AG04449 (cell line): Measurements from ENCODE around the gene YBX3.

Source experiments
- CTCF ChIA-PET: fragments of 350-600 bp; formaldehyde crosslinking; extraction: SDS; loops from one replicate; lab custom pipeline; 2021; ENCODE audit warnings: antibody characterized with exemption; lab: Yijun Ruan, JAX
- POLR2A ChIA-PET: fragments of 400-600, 350-600 bp; formaldehyde crosslinking; extraction: SDS; loops from one replicate; lab custom pipeline; 2020; ENCODE audit warnings: antibody characterized with exemption, inconsistent platforms; lab: Yijun Ruan, JAX
- DNase-seq: peaks from one replicate; pipeline ENCODE4 v3.0.0-alpha.2; 2010; ENCODE audit warnings: low read depth, low spot score
- H3K4me3 ChIP-seq: 2 replicates; pipeline ENCODE4 v1.5.1; 2011; ENCODE audit warnings: low read depth, mild to moderate bottlenecking, control low read depth, low read length
- CTCF ChIP-seq: IDR thresholded peaks from one replicate; pipeline ENCODE4 v1.5.1; 2011; ENCODE audit warnings: mild to moderate bottlenecking, moderate library complexity, low read length, control low read depth, inconsistent platforms; ENCODE audit not compliant: insufficient read depth; ENCODE audit errors: missing control alignments

YBX3 gene

GRCh38 chr12:10673659-10674384, 49.3 kb downstream of the YBX3 start, which contains the start of gene STYK1:
TSS of gene STYK1 (minus strand) at chr12:10674052. CDS start at chr12:10634618, 39,434 bp downstream.
- DNase-seq = no peak
- POLR2A ChIA-PET = no interaction called here
- H3K4me3 ChIP-seq = peak within 1 kb of the TSS; percentile 70
- TF ChIP-seq CTCF = peak; percentile 95
- CTCF ChIA-PET = interaction anchor here (0.6 to 2.1 kb wide), 3 partner anchors 8 to 23 kb away, joined by 3 to 8 read pairs (median 3); no protein-coding TSS in a partner anchor

- no peak overlapping the region for H3K4me3 ChIP-seq
- DNase-seq = no peak
- ChIA-PET CTCF (interaction anchor here (0.9 kb wide), 1 partner anchor 342 kb away, joined by 3 read pairs; no protein-coding TSS in a partner anchor), POLR2A (no interaction called here)
- TF ChIP-seq CTCF = no peak
Observed at GRCh38 chr12:10672231-10672868, 50.8 kb downstream of the YBX3 start.

- ChIA-PET POLR2A (no interaction called here), CTCF (interaction anchor here (0.9 to 1.5 kb wide), 3 partner anchors 11 to 14 kb away, joined by 3 read pairs; no protein-coding TSS in a partner anchor)
- TF ChIP-seq CTCF = no peak
- no peak for DNase-seq
- no peak overlapping the region for H3K4me3 ChIP-seq
Observed at GRCh38 chr12:10669533-10669932, 53.6 kb downstream of the YBX3 start.

- ChIA-PET CTCF (no interaction called here), POLR2A (no interaction called here)
- DNase-seq = no peak
- TF ChIP-seq CTCF = no peak
- no peak overlapping the region for H3K4me3 ChIP-seq
Observed at GRCh38 chr12:10668526-10668925, 54.6 kb downstream of the YBX3 start.

- POLR2A ChIA-PET = no interaction called here
- TF ChIP-seq CTCF = no peak
- DNase-seq = no peak
- CTCF ChIA-PET = interaction anchor here (1.1 kb wide), 2 partner anchors 9 to 12 kb away, joined by 3 read pairs; no protein-coding TSS in a partner anchor
- H3K4me3 ChIP-seq = no peak overlapping the region
Observed at GRCh38 chr12:10667581-10667980, 55.5 kb downstream of the YBX3 start.

GRCh38 chr12:10664499-10664898, 58.6 kb downstream of the YBX3 start:
- no peak for DNase-seq
- TF ChIP-seq CTCF = no peak
- POLR2A ChIA-PET = interaction anchor here (0.7 kb wide), 1 partner anchor 22 kb away, joined by 3 read pairs; no protein-coding TSS in a partner anchor
- CTCF ChIA-PET = no interaction called here
- H3K4me3 ChIP-seq = no peak overlapping the region
